ENCODE data around the gene PTGER3.

DNA sequence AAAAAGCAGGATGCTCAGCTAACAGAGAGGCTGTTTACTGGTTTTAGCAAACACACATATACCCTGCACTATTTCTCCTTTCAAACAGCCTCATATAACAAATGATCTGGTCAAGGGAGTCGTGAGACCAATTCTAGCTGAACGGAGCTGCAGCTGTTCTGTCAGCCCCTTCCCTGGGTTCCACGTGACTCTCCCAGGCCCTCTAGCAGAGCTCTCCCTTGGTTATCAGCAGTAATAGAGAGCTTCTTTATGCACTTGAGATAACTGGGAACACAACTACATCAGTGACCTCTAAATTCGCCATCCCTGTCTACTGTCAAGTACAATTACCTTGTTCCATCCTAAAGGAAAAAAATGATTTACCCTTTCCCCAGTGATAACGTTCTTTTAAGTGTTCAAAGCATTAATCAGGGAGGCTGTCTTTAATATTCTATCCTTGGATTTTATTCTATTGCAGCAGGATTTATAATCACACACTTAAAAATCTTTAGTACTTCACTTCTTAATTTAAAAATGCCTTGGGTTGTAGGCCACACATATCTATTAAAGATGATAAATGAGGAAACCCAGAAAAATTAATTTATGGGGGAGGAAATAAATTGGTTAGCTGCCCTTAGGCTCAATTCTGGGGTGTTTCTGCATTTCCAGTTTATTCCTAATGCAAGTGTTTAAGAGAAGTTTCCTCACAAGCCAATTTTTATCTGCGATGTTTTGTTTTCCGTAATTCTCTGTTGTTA lies 28.2 kb downstream of the PTGER3 start:
- TF ChIP-seq POLR2AphosphoS5 (IDR thresholded peaks at IDR 0.05): no peak
- TF ChIP-seq, protein P1, sequence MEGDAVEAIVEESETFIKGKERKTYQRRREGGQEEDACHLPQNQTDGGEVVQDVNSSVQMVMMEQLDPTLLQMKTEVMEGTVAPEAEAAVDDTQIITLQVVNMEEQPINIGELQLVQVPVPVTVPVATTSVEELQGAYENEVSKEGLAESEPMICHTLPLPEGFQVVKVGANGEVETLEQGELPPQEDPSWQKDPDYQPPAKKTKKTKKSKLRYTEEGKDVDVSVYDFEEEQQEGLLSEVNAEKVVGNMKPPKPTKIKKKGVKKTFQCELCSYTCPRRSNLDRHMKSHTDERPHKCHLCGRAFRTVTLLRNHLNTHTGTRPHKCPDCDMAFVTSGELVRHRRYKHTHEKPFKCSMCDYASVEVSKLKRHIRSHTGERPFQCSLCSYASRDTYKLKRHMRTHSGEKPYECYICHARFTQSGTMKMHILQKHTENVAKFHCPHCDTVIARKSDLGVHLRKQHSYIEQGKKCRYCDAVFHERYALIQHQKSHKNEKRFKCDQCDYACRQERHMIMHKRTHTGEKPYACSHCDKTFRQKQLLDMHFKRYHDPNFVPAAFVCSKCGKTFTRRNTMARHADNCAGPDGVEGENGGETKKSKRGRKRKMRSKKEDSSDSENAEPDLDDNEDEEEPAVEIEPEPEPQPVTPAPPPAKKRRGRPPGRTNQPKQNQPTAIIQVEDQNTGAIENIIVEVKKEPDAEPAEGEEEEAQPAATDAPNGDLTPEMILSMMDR (IDR thresholded peaks at IDR 0.05): no peak
- TF ChIP-seq POLR2A (IDR thresholded peaks at IDR 0.05): no peak
- no peak for TF ChIP-seq EP300 (IDR thresholded peaks at IDR 0.05)
